Skeletal muscle tissue (tissue), 4 donors: ENCODE measurements around the gene HMCN1. TPM values are rescaled to one million over a fixed set of nuclear protein-coding genes. Genes with fewer than 3 reads are reported as not detected.
A peak's percentile ranks its signal among the peaks of the same experiment; 100 is the strongest.
"Not testable (repeated sequence)": the region's sequence is repeated elsewhere in the genome, so short reads cannot be mapped to it uniquely, and the experiment has no call there.

Experiments used
- H3K27ac ChIP-seq: one replicate; pipeline ENCODE4 v1.7.0; 2013; ENCODE audit warnings: mild to moderate bottlenecking, low read depth, low read length, inconsistent platforms
- H3K27me3 ChIP-seq, 3 donors: one replicate each; pipeline ENCODE4 v1.7.0; 2013; ENCODE audit warnings: low read length in 3 of 3; ENCODE audit not compliant: control insufficient read depth in 3 of 3, insufficient read depth in 3 of 3
- H3K36me3 ChIP-seq, 3 donors: one replicate each; pipeline ENCODE4 v1.7.0; 2013; ENCODE audit warnings: low read length in 3 of 3; ENCODE audit not compliant: control insufficient read depth in 3 of 3, insufficient read depth in 3 of 3
- H3K4me1 ChIP-seq, 3 donors: one replicate each; pipeline ENCODE4 v1.7.0; 2013; ENCODE audit warnings: low read length in 3 of 3, mild to moderate bottlenecking in 3 of 3; ENCODE audit not compliant: control insufficient read depth in 3 of 3, insufficient read depth in 3 of 3
- H3K4me3 ChIP-seq, 3 donors: one replicate each; pipeline ENCODE4 v1.7.0; 2013; ENCODE audit warnings: low read length in 3 of 3
- H3K9ac ChIP-seq, 3 donors: one replicate each; pipeline ENCODE4 v1.7.0; 2013; ENCODE audit warnings: low read length in 3 of 3, mild to moderate bottlenecking in 3 of 3, moderate library complexity in 2 of 3, low read depth in 1 of 3
- H3K9me3 ChIP-seq, 3 donors: one replicate each; pipeline ENCODE4 v1.7.0; 2013; ENCODE audit warnings: low read length in 3 of 3; ENCODE audit not compliant: control insufficient read depth in 3 of 3
- total RNA-seq: library from RNA; depleted of rRNA; stranded (reverse); fragments of >200 nt; gene quantifications from one replicate; pipeline ENCODE4 v1.2.3, GENCODE V29; 2014
- donor health status: Osteomylitis.

HMCN1 gene
- total RNA-seq, 1 donor from 2014 or later, result 16.7 TPM

DNA sequence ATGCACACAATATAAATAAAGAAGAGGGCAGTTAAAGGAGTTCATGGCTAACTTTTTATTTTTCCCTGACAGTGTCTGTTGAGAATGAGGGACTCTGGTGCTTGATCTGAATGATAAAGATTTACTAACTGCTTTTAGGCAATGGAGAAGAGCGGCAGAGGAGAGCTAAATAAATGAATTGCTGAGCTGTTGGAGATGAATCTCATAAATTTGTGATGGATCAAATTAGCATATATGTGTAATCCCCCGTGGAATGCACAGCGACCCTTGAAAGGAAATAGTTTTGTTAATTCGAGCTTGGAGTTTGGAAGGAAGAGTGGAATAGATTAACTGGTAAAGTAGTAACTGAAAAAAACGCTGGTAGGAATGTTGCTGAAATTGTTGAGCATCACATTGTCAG, 40.2 kb downstream of the HMCN1 start:
- Histone ChIP-seq H3K27ac (no peak overlapping the region), H3K4me1 (no peaks in the 10 kb centered on the region), H3K4me3 (no peak overlapping the region), H3K9me3 (no peaks in the 10 kb centered on the region), H3K27me3 (no peaks in the 10 kb centered on the region), H3K9ac (no peak overlapping the region), H3K36me3 (no peaks in the 10 kb centered on the region)

DNA sequence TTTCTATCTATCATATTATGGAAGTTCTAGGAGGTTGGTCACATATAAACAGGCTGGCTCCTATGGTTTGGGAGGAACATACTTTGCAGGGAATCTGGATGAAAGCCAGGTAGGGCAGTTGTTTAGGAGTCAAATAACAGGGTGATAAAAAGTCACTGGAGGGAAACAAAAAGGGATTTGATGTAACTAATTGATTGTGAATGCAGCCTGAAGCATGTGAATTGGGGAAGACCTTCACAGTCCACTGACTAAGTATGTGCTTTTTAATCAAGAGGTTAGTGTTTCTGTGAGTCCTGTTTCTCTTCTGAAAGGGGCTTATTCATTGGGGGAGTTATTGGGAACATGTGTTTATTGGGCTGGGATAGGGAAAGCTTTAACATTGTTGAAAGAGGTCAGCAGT, 41.3 kb downstream of the HMCN1 start:
- Histone ChIP-seq H3K27ac (no peak overlapping the region), H3K9ac (no peak overlapping the region), H3K27me3 (no peaks in the 10 kb centered on the region), H3K36me3 (no peaks in the 10 kb centered on the region), H3K9me3 (no peaks in the 10 kb centered on the region), H3K4me3 (no peak overlapping the region), H3K4me1 (no peaks in the 10 kb centered on the region)

DNA sequence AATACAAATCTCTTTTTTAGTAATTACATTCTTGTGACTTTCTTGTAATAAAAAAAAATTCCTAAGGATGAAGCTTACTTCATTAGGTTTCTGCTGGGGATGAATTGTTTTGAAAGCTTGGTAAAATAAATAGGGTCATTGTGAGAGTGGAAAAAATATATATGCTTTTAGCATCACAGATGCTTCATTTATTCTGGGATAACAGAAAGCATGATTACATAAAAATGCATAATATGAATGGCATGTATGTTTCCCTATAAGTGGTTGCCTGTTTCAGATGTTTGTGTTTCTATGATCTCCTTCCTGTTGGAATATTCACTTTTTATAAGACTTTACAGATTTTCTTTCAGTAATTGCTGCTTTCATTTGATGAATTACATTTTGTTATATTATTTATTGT, 42.3 kb downstream of the HMCN1 start:
- H3K9me3 ChIP-seq, result no peaks in the 10 kb centered on the region
- no peaks in the 10 kb centered on the region for H3K36me3 ChIP-seq
- H3K4me1 ChIP-seq, result no peaks in the 10 kb centered on the region
- H3K4me3 ChIP-seq, result no peak overlapping the region
- no peaks in the 10 kb centered on the region for H3K27me3 ChIP-seq
- no peak overlapping the region for H3K27ac ChIP-seq
- no peak overlapping the region for H3K9ac ChIP-seq

DNA sequence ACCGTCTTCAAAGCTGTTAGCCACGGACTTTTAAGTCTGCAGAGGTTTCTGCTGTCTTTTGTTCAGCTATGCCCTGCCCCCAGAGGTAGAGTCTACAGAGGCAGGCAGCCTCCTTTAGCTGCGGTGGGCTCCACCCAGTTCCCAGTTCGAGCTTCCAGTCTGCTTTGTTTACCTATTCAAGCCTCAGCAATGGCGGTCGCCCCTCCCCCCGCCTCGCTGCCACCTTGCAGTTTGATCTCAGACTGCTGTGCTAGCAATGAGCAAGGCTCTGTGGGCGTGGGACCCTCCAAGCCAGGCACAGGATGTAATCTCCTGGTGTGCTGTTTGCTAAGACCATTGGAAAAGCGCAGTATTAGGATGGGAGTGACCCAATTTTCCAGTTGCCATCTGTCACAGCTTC, 49.7 kb downstream of the HMCN1 start:
- not testable (repeated sequence) for H3K9me3 ChIP-seq, H3K27ac ChIP-seq, H3K4me1 ChIP-seq, H3K27me3 ChIP-seq, H3K4me3 ChIP-seq, H3K36me3 ChIP-seq, H3K9ac ChIP-seq

DNA sequence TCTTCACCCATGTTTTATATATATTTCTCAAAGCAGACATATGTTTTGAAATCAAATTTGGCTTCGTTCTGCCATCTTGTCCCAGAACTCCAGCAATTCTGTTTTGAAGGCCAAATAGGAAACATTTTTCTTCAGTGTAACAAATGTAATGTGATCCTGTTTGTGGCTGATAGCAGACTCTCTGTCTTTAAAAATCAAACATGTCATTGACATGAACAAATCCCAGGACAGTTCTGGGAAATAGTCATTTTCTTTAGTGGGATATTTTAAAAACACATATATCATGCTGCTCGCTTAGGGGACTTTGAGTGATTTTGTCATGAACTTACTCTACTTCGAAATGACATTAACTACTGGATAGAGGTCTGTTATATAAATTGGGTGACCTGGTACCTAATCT, 51.4 kb downstream of the HMCN1 start:
- no peak overlapping the region for H3K9ac ChIP-seq
- H3K4me3 ChIP-seq, result no peak overlapping the region
- no peaks in the 10 kb centered on the region for H3K27me3 ChIP-seq
- H3K9me3 ChIP-seq, result no peaks in the 10 kb centered on the region
- no peak overlapping the region for H3K27ac ChIP-seq
- peaks cover 0 to 5% (median 0%) of the 10 kb centered on the region in 3 donors for H3K4me1 ChIP-seq
- H3K36me3 ChIP-seq, result no peaks in the 10 kb centered on the region

DNA sequence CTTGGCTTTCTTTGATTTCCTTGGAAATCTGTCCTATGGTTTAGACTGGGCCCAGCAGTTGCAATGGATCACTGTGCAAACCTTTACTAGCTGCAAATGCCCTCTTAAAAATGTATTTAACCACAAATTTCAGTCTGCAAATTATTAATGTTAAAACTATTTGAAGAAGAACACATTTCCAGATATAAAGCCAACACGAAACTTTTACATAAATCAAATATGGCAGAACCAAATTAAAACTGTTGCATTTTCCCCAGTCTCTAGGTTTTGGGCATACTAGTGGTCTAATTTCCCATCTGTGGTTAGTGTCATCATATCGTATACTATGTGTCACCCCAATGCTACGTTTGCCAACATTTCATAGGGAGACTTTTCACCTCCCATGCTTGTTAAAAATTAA, 52.3 kb downstream of the HMCN1 start:
- Histone ChIP-seq H3K4me1 (peaks cover 0 to 5% (median 0%) of the 10 kb centered on the region in 3 donors), H3K4me3 (no peak overlapping the region), H3K9ac (no peak overlapping the region), H3K36me3 (no peaks in the 10 kb centered on the region), H3K27ac (no peak overlapping the region), H3K27me3 (no peaks in the 10 kb centered on the region), H3K9me3 (no peaks in the 10 kb centered on the region)

DNA sequence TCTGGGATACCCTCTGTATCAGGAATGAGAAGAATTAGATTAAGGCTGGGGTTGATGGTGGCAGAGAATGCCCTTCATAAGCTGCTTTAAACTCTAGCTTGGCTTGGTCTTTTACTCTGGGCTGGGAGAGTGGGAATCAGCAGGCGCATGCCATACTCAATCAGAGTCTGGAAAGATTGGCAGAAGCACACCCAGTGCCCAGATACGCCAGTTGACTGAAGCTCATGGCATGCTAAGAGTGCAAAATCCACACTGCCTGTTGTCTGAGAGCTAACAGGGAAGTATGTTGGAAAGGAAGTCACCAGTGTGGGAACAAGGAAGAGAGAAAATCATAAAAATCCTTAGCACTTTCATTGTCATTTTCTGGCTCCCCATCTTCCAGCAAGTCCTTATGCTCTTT, 53.0 kb downstream of the HMCN1 start:
- H3K4me3 ChIP-seq, result no peak overlapping the region
- no peak overlapping the region for H3K9ac ChIP-seq
- no peaks in the 10 kb centered on the region for H3K27me3 ChIP-seq
- H3K36me3 ChIP-seq, result no peaks in the 10 kb centered on the region
- no peak overlapping the region for H3K27ac ChIP-seq
- peaks cover 0 to 5% (median 0%) of the 10 kb centered on the region in 3 donors for H3K4me1 ChIP-seq
- H3K9me3 ChIP-seq, result no peaks in the 10 kb centered on the region

DNA sequence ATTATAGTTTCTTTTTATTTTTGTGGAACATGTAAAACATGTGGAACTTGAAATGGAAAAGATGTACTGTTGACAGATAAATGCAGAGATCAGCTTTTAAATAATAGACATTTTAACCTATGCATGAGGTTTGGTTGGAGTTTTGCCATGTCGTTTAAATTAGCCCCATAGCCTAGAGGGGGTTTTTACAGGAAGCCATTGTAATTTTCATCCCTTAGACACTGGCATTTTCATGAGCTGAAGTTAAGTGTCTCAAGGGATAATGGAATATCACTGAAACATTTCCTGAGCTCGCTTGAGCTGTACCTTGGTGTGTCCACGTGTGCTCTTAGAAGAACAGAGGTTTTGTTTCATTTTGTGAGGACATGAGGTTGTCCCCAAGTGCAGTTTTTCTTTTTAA, 54.2 kb downstream of the HMCN1 start:
- Histone ChIP-seq H3K4me1 (peaks cover 0 to 5% (median 0%) of the 10 kb centered on the region in 3 donors), H3K9ac (no peak overlapping the region), H3K4me3 (no peak overlapping the region), H3K27ac (no peak overlapping the region), H3K27me3 (no peaks in the 10 kb centered on the region), H3K36me3 (no peaks in the 10 kb centered on the region), H3K9me3 (no peaks in the 10 kb centered on the region)

DNA sequence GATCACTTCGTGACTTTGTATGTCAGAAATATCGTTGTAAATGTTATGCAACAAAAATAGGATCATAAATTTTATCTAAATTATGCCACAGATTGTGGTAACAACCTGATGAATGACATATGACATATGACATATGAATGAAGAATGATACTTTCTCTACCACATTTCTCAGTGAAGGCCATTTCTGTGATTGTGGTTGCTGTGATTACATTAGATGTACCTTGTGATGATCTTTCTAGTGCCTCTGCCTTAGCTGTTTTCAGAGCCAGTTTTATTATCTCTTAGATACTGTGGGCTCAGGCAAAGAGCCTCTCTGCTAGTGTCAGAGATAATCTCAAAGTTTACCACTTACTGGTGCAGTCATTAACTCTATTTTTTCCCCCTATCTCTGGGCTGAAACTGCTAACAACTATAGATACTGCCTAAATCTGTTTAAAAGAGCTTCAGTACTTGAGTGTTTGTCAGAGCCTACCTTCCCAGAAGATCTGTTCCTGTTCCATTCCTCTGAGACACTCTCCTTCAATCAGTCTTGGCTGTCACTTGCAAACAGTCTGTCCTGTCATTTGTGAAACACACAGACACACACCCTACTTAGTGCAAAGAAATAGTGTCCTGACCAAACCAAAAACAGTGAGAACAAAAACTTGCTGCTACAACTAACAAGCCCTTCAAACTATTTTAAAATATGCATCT, 55.5 kb downstream of the HMCN1 start:
- H3K36me3 ChIP-seq, result no peaks in the 10 kb centered on the region
- H3K27me3 ChIP-seq, result no peaks in the 10 kb centered on the region
- H3K9me3 ChIP-seq, result no peaks in the 10 kb centered on the region
- peaks cover 0 to 5% (median 0%) of the 10 kb centered on the region in 3 donors for H3K4me1 ChIP-seq
- H3K27ac ChIP-seq, result no peak overlapping the region
- peak overlapping the region in 1 of 3 donors; percentile 15 for H3K9ac ChIP-seq
- H3K4me3 ChIP-seq, result no peak overlapping the region

DNA sequence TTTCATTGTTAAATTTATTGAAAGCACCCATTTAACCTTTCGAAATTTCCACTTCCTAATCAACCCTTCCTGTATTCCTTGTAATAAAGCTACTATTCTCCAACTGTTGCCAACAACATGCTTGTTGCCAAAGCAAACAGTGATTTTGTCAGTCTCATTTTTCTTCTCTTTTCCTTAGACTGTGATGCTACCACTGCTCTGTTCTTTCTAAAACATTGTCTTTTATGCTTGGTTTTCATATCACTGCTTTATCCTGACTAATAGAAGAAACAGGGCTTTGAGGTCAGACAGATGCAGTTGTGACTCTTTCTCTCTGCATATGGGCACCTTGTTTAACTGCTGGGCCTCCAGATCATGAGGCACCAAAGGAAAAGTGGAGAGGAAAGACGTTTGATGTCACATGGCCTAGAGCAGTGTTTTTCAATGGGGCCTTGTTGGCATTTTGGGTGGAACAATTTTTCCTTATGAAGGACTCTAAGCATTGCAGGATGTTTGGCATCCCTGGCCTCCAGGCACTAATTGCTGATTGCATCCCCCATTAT, 56.1 kb downstream of the HMCN1 start:
- no peak overlapping the region for H3K27ac ChIP-seq
- no peaks in the 10 kb centered on the region for H3K27me3 ChIP-seq
- H3K4me3 ChIP-seq, result no peak overlapping the region
- H3K4me1 ChIP-seq, result peaks cover 0 to 5% (median 0%) of the 10 kb centered on the region in 3 donors
- no peak overlapping the region for H3K9ac ChIP-seq
- no peaks in the 10 kb centered on the region for H3K36me3 ChIP-seq
- H3K9me3 ChIP-seq, result no peaks in the 10 kb centered on the region
